HK-2 (cell line): ENCODE measurements around the gene QSOX2.

ENCODE experiments used
- DNase-seq: peaks from one replicate; pipeline ENCODE4 v3.0.0-alpha.2; 2018; ENCODE audit not compliant: unreplicated experiment

QSOX2 gene

DNA sequence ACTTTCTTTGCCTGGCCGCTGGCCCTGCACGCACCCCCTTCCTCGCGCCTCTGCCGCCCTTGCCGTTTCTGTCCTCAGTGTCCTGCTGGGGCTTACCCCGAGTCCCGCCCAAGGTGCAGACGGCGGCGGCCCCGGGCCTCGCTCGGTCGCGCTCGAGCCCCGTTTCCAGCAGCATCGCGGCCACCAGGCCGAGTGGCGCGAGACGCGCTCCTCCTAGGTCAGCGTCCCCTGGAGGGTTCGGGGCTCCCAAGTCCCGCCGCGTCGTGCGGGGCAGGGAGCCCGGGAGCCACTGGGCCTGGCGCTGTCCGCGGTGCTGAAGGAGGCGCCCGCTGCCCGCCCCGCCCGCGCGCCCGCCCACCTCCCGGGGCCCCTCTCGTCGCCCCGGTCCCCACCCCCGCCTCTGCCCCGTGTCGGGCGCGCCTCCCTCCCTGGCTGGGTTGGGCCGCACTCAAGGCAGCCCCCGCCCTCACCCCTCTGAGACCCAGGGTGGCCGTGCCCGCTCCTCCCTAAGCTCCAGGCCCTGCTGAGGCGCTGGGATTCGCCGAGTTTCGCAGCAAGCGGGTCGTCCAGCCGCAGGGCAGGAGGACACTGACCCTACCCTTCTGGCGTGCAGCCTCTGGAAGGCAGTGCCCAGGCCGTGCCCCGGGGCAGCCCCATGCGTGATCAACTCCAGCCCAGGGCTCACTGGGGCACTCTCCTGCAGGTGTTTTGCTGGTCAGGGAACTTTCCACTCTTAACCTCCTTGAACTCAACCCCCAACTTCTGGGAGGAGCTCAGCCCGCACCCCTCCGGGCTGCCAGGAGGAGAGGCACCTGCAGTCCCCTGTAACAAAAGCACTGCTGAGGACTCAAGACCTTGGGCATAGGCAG lies 40.5 kb downstream of the QSOX2 start, which contains the start of gene LHX3:
LHX3 (minus strand) TSS at position 291 of the 869 bp plus-strand sequence; CDS start at position 175, 116 bp downstream.
- DNase-seq: no peak

DNA sequence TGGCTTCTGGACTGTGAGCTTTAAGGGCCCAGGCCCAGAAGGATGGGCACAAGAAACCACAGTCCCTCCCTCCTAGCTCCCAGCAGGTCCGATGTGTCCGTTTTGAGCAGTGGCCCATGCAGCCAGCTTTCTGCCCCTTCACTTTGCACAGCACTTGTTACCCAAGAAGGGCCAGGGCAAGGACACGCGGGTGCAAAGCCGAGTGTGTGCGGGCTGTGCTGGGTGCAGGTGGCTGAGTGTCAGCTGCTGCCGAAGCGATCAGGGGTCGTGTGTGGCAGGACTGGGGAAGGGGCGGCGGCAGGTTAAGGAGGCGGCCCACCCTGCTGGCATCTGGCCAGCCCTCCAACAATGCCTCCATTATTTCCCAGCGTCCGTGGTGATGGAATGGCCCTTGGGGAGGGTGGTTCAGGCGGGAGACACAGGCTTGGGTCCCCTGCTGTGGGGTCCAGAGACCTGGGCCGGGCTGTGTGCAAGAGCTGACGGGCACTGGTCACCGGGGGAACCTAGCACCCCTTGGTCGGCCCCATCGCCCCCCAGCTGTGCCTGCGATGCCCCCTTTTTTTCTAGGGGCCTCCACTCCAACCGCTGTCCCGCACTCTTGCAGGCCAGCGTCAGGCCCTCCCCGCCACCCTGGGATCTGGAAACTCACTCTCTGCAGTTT lies 41.3 kb downstream of the QSOX2 start:
- DNase-seq: no peak

DNA sequence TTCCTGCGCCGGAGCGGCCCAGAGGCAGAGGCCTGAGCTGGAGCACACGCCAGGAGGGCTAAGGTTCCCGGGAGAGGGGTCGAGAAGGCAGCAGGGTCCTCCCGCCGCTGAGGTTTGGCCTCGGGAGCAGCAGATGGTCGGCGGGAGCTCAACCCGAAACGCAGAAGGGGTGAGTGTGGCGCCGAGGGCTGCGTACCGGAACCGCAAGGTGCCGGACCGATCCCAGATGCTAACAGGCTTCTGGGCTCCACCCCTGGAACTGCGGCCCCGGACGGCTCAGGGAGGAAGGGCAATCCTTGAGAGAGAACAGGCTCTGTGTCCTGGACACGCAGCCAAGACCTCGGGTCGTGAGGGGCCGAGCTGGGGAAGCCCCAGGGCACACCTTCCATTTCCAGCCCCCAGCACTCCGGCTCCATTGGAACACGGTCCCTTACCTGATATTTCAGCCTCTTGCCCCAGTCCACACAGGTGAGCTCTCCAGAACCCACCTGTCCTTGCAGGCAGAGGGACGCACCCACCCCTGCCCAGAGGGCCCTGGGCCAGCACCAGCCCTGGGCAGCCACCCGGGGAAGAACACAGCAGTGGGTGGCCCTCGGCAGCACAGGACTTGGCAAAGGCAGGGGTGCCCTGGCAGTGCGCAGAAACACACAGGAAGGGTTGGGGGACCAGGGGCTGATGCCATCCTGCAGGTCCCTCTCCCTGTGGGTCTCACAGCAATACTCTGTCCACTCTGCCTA lies 42.0 kb downstream of the QSOX2 start:
- no peak for DNase-seq

DNA sequence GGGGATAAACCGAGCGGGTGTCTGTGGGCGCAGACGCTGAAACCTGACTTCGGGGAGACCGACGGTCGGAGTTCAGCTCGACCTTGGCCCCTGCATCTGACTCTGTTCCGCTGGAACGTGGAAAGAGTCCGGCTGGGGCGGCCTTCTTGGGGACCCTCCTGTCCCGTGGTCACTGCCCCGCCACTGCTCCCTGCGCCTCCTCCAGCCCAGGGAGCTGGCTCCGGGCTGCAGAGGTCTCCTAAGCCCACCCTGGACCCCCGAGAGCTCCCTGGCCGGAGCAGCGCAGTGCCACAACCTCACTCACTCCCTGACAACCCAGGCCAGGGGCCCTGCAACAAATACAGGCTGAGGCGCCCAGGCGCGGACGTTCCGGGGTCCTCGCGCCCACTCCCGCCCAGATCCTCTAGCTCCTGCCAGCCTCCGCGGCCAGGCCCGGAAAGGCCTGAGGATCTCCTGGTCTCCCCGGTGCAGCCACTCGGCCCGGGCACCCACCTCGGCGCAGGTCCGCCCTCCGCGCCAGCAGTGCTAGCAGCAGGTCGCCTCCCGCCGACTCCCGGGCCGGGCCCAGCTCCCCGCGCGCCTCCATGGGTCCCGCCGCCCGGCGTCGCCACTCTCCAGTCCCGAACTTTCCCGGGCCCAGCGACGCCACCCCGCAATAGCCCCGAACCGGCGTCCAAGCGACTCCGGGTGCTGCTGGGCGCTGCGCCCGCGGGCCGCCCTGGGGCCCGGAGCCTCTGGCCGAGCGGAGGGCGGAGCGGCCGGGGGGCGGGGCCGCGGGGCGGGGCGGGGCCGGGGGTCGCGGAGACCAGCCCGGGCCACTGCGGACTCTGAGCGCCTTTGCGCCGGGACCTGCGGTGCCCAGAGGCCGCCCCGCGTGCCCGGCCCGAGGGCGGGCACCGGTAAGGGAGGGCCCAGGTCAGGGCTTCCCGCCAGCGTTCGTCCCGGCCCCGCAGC lies 42.9 kb downstream of the QSOX2 start:
- DNase-seq: no peak

DNA sequence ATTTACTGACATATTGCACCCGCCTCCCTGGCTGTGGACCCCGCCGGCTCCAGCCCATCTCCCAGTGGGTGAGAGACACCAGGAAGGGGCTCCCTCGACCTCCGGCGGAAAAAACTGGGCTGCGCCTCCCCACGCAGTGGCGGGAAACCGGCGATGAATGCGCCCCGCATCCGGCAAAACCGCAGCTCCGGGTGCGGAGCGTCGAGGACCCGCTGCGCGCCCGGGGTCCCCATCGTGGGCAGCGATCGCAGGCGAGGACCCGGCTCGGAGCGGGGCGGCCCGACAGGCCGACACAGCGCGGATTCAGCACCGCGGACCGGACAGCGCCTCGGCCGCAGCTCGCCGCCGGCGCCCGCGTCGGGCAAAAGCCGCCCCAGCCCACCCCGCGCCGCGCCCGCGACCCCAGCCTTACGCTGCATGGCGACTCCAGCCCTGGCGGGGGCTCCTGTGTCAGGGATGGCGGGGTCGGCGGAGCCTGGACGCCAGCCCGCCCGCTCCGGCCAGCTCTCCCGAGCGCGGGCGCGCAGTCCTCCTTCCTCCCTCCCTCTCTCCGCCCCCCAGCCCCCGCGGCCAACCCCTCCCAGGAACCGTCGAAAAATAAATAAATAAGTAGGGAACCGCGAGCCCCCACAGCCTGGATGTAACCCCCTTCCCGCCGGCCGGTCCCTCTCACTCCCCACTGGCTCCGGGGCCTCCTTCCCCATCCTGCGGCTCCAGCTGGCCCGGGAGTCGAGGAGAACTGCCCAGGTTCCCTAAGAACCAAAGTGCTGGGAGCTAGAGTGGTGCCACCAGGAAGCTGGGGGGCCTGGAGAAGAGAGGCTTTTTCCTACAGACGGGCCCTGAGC lies 43.8 kb downstream of the QSOX2 start:
- DNase-seq: no peak

DNA sequence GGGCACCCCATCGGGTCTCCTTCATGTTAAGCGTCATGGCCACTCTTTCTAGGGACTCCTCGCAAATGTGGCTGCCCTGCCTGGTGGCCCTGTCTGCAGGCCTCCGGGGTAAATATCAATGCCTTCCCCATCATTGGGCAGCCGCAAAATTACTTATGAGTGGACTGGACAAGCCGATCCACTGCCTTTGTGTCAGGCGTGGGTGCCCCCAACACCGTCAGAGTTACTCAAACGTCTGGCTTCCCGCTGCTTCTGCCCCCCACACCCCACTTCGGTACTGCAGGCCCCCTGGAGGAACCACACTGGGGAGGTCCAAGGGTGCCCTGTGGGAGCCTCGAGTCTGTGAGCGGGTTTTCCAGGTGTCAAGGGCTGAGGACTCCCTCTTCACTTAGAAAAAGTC lies 44.4 kb downstream of the QSOX2 start:
- no peak for DNase-seq

DNA sequence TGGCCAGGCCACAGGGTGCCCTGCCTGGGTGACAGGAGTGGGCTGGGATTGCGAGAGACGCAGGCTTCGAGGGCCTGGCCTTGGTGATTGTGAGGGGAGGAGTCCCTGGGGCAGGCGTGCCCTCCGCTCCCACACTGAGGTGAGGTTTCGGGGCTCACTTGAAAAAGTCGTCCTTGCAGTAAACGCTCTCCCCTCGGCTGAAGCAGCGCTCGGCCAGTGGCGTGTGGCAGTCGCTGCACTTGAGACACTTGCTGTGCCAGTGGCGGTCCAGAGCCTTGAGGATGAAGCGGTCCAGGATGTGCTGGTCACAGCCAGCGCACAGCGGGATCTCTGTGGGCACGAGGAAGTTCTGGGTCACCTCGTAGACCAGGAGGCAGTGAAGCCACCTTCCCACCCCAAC lies 45.2 kb downstream of the QSOX2 start:
- no peak for DNase-seq

DNA sequence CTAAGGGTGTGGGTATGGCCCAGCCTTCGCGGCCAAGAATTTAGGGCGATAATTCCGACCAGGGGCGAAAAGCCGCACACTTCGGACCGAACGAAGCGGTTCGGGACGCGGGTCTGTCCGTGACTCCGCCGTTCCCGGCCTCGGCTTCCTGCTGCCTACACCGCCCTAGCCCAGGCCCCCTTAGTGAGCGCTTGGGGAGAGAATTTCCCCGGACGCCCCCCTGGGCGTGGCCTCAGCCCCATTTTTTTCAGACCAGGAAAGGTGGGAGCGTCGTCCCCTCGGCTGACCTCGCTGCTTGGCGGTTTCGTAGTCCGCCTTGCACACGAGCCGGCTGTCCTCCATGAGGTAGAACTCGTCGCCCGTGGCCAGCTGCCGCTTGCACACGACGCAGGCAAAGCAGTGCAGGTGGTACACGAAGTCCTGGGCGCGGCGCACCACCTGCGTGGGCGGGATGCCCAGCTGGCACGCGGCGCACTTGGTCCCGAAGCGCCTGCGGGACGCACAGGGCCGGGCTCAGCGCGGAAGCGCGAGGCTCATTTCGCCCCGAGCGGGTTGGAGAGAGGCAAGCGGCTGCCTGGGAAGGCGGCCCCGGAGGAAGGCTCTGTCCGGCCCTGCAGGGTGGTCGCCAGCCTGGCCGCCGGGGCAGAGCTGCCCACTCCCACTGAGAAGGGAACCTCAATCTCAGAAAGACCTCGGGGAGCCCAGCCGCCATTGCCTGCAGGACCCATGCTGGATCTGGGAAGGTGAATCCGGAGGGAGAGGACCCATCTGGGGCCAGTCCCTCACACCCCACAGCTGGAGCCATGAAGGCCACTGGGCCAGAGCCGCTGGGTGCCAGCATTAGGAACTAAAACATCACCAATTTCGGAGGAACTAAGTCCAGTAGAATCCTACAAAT lies 46.0 kb downstream of the QSOX2 start:
- DNase-seq: no peak

DNA sequence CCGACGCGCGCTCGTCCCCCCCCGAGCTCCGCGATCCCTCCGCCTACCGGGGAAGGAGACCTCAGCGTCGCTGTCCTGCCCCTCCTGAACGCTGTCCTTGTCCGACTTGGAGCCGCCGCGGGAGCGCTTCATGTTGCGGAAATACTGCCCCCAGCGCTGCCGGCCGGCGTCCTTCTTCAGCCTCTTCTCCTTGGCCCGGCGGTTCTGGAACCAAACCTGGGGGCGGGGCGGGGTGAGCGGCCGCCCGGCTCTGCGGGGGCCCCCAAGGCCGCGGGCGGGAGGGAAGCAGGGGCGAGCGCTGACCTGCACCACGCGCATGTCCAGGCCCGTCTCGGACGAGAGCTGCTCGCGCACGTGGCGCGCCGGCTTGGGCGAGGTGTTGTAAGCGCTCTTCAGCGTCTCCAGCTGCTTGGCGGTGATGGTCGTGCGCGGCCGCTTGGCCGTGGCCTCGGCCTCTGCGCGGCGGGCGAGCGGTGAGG lies 47.0 kb downstream of the QSOX2 start:
- DNase-seq: no peak

DNA sequence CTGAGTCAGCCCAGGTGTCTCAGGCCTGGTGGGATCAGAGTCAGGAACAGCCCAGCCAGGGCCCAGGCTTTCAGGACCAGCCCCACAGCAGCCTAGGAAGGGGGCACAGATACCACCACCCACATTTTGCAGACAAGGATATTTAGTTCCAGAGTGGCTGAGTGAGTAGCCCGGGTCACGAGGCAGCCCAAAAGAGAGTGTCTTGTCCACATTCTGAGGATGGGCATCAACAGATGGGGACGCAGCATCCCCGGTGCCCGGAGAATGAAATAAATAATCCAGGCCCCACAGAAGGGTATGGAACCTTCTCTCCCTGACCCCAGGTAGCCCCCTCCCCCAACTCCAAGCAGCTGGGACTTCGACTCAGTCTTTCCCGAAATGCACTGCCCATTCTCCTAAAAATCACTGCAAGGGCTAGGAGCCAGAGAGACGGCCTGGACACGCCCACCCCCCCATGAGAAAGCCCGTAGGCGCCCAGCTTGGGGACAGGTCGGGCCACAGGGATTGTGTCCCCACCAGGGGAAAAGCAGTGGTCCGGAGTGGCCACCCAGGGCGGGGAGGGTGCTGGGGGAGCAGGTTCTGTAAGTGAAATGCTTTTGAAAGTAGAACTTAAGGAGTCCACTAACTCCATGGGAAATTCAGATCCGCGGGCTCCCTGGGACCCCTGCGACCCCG lies 47.5 kb downstream of the QSOX2 start:
- DNase-seq: no peak

DNA sequence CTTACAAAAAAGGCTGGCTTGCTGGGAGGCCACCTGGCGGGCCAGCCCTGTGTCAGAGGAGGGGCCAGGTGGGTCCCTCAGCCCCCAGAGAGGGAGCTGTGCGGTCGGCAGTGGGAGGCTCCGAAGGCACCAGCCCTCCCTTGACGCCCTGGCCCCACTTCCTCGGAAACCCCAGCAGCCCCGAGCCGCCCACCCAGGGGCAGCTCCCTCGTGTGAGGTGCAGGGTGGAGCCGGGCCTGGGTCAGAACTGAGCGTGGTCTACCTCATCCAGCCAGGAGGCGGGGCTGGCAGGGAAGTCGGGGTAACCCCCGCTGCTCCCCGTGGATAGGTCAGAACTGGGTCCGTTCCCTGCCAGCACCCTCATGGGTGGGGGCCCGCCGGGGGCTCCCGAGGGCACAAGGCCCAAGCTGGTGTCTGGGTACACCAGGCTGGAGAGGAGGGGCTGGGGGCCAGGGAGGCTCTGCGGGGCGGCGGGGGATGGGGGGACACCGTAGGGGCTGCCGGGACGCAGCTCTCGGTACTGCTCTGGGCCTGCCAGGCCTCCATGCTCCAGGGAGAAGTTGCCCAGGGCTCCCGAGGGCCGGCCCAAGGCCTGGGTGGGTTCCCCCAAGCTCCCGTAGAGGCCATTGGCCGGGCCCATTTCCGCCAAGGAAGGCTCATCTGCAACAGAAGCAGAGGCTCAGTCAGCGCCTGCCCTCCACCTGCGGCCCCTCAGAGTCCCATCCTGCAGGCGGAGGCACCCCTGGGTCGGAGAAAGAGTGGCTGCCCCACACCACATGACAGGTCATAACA lies 48.3 kb downstream of the QSOX2 start:
- DNase-seq: no peak

DNA sequence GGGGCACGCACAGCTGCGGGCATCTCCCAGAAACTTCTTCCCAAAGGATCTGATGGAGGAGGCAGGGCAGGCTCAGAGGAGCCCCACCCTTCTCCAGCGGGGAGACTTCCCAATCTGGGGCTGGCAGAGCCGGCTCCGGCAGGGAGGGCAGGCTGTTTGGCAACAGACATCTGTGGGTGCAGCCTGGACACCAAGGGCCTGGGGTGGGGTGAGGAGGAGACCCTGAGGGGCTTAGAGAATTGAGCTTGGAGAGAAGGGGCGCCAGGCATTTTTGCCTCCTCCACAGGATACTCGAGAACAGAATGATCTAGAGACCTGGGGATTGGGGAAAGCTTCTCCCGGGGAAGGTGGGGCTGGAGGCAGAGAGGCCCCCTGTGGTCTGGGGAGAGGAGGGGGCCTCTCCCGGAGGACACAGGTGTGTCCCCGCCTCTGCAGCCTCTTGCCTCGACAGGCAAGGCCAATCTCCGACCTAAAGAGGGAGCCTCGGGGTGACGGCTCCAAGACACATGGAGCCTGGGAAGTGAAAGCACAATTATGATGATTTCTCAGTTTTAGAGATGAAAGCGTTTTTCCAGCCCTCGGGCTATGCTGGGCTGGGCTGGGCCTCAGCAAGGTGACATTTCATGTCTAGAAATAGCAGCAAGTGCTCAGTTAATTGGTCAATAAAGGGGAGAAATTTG lies 49.1 kb downstream of the QSOX2 start:
- DNase-seq: no peak

DNA sequence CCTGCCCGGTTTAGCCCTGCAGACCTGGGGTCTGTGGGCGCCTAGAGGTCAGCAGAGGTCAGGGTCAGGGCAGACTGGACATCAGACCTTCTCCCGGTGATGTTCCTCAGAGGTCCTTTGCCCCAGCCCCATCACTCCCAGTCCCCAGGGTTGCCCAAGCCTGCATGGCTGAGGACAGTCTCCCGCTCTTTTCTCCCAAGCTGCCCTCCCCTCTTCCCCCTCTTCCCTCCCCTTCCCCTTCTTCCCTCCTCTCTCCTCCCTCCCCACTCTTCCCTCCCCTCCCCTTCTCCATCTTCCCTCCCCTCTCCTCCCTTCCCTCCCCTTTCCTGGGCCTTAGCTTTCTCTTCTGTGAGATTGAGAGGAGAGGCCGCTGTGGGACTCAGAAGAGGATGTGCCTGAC lies 51.1 kb downstream of the QSOX2 start:
- DNase-seq: no peak

DNA sequence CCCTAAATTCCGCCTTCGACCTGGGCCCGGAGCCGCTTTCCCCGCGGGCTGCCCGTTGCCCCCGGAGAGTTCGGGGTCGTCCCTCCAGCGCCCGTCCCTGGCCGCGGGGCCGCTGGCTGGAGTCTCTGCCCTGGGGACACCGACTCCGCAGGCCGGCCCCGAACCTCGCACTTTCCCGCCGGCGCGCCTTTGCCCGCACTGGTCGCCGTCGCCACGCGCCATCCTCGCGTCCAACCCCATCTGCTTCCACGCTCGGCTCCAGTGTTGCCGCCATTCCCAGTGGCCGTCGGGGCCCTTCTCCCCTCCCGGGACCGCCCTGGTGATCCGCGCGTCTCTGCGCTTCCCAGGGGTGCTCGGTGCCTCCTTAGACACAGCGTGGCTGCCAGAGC lies 51.7 kb downstream of the QSOX2 start:
- no peak for DNase-seq

DNA sequence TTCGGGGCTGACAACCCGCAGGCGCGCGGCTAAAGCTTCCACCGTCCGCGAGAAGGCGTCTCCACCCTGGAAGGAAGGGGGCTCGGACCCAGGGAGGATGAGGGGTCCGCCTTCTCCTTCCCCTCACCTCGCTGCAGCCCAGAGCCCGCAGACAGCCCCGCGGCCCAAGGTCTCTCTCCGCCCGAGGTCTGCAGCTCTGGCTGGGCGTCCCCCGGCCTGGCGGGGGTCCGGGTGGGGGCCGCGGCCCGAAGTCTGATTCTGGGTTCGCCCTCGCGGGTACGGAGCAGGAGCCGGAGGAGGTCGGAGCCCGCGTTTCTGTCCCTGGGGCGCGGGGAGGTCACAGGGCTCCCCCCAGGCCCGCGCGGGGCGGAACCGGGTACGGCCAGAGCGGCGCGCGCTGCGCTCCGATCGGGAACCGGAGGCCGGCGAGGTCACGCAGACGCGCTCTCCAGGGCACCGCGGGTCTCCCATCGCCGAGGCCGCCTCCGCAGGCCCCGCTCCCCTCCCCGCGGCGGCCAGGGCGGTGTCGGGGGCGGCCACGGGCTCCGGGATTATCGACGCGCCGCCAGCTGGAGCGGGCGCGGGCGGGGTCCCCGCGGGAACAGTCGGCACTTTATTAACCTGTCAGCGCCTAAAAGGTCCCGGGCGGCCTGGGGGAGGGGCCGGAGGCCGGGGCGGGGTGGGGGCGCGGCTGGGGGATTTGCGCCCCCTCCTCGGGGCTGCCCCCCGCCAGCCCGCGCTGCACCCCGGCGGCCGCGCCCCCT lies 52.3 kb downstream of the QSOX2 start:
- no peak for DNase-seq

DNA sequence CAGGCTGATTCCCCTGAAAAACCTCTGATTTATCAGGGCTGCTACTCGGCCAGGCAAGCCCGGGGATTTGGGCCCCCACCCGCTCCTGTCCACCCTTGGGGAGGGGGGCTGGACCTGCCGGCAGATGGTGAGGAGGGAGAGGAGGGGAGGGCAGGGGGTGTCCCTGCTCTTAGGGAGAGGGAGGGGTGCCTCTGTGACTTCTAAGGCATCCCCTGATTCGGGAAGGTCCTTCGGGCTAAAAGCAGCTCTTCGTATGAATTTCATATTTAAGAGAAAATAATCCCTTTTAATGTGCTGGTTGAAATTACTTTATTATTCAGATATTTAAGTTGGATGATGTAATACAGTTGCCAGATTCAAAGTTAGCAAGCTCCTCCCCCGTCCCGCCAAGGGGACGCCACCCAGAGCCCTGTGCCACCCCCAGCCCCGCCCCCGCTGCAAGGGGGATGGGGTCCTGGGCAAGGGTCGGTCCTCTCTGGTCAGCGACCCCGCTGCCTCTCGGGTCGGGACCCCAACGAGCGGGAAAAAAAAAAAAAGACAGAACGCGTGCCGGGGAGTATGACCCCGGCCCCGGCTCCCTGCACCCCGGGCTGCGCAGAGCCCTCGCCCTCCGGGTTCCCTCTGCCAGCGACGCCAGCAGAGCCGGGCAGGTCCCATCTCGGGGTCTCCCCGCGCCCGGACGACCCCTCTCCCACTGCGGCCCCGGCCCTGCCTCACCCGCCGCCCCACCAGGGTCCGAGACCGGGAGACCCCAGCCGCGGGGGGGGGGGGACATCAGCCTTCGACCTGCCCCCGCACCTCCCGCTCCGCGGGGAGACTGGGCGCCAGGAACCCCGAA lies 53.1 kb downstream of the QSOX2 start:
- DNase-seq: no peak
